ENCODE data around the gene TNFRSF6B.

TNFRSF6B gene

DNA sequence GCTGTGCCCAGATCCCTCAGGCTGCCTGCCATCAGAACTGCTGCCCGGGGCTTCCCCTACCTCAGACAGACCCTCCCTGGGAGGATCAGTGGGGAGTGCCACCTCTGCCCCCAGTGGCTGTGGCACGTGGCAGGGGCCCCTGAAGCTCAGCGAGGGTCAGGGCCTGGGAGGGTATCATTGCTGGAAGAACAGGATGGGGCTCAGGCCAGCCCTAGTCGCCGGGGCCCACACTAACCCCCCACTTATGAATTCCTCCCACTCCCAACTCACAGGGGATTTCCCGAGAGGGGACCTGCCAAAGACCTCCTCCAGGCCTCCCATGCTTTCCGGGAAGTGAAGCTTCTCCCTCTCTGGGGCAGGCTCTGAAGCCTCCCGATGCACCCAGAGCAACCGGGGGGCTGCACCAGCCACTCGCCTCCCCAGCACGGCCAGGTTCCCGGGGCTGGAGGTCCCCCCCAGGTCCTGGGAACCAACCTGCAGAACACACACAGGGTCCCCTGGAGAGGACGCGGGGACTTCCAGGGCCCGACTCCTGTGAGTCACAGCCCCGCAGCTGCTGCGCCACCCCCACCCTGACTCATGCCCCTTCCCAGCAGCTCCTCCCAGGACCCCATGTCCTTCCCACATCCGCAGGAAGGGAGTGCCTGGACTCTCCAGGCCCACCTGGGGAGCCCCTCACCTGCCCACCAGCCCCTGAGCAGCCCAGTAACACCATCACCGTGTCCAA, 2.5 kb downstream of the TNFRSF6B start:
- DNase-seq, result peak in 1 of 2 donors; percentile 58

GRCh38 chr20:63699466-63700198, 3.2 kb downstream of the TNFRSF6B start:
- DNase-seq, result no peak

DNA sequence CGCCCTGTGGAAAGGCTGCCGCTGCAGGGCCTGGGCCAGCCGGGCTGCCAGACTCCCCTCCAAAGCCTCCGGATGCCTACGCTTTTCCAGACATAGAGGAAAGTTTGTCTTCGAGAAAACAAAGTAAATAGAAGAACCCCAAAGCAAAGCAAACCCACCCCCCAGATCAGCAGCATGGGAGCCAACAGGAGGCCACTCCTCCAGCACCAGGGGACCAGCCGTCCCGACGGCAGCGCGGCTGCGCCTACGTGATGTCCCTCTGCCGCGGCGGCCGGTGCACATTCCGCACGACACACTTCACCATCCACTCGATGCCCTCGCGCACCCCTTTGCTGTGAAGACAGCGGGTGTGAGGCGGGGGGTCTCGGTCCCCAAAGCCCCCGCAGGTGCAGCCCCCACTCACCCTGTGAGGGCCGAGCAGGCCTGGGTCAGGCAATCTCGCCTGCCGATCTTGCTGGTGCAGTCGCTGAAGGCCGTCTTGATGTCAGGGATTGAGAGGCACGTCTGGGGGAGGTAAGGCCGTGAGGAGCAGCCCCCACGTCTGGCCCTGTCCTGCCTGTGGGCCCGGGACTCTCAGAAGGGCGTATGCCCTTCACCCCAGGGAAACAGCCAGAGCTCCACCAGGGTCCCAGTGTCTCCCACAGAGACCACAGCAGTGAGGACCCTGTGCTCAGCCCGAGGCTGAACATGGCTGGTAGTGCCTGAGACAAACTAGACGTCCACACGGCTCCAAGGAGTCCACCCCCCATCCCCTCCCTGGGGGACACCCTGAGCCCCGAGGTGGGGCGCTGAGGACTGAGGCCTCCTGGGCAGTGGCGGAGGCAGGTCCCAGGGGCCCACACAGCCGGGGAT, 4.0 kb downstream of the TNFRSF6B start:
- no peak for DNase-seq

GRCh38 chr20:63701051-63701328, 4.5 kb downstream of the TNFRSF6B start:
- DNase-seq, result no peak

DNA sequence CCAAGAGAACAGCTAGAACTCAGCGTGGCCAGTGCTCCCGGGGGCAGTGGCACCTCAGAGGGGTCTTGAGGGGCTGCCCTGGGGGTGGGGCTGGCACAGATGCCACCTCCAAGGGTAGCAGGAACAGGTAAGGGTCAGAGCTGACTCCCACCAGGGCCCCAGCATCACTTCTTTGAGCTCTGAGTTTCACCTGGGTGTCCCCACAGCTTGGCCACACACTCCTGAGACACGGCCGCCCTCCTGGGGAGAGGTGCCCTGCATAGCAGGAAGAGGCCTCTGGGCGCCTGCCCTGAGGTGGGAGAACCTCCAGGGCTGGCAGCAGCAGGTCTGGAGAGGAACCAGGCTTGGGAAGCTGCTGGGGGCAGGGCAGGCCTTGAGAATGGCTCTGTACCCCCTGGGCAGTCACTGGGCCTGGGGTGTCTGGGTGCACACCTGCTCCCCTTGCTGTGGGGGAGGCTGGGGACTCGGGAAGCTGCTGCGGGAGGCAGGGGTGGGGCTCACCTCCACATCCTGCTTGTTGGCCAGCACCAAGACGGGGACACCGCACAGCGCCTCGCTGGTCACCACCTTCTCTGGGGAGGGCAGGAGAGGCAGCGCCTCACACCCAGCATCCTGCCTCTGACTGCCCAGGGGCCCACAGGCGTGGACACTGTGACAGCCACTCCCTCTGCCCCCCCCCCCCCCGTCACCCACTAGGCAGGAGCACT, 5.0 kb downstream of the TNFRSF6B start:
- no peak for DNase-seq

DNA sequence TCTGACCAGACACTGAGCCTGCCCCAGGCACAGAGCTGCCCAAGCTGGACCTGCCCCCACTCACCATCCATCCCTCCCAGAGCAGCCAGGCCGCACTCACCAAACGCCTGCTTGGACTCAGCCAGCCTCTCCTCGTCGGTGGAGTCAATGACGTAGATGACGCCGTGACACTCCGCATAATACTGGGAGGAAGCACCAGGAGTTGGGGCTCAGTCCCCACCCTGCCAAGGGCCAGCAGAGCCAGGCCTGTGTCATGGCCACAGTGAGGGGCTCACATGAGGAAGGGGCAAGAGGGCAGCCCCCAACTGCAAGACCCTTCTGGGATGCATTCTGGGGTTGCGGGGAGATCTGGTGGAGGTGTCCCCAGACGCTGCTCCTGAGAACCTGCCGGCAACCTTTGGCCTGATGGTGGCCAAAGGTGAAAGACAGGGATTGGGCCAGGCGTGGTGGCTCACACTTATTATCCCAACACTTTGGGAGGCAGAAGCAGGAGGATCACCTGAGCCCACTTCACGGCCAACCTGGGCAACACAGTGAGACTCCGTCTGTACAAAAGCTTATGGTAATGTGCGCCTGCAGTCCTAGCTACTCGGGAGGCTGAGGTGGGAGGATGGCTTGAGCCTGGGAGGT, 5.7 kb downstream of the TNFRSF6B start:
- DNase-seq, result no peak

- no peak for DNase-seq
These were observed 6.5 kb downstream of the TNFRSF6B start for GRCh38 chr20:63702751-63703470.

DNA sequence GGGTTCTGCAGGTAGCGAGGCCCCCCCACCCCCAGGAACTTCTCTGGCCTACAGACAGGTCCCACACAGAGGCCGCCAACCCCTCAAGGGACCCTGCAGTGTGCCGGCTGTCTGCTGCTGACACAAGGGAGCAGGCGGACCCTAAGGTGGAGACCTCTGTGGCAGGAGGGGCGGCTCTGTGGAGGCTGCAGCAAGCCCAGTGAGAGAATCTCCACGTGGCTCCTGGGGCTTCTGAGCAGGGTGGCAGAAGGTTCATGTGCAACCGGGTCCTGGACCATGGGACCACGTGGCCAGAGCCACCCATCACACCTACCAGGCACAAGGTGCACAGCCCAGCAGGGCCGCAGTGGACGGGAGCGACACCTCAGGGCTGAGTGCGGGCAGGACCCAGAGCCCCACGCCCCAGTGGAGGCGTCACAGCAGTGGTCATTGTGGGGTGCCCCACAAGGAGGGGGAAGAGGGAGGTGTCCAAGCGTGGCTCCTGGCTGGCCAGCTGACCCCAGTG, 7.1 kb downstream of the TNFRSF6B start:
- no peak for DNase-seq

DNA sequence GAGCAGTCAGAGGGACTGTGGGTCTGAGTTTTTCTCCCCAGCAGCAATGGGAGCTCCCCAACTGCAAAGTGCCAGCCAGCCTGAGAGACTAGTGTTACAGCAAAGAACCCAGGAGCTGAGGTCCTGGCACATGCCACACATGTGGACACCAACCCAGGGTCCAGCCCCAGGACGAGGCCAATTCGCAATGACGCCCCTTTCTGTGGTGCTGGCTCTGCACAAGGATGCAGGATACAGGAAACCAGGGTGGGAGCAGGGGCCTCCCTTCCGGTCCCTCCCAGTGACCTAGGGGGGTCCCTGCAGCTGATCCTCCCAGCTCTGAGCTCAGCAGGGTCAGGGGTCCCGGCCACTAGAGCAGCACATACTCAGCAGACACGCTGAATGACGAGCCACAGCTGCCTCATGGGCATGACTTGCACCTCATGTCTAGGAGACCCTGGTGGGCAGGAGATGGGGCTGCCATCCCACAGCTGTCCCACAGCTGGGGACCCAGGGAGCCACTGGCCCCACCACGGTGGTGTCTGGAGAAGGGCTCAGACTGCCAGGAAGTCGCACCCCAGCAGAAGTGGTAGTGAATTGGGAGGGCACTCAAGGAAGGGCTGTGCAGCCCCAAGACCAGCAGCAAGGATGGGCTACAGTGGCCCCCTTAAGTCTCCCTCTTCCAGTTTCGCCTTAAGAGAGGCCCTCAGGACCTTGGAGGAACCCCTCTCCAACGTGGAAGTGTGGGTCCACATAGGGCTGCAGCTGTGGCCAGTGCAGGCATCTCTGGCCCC, 7.7 kb downstream of the TNFRSF6B start:
- no peak for DNase-seq

GRCh38 chr20:63704749-63705117, 8.3 kb downstream of the TNFRSF6B start:
- no peak for DNase-seq

DNA sequence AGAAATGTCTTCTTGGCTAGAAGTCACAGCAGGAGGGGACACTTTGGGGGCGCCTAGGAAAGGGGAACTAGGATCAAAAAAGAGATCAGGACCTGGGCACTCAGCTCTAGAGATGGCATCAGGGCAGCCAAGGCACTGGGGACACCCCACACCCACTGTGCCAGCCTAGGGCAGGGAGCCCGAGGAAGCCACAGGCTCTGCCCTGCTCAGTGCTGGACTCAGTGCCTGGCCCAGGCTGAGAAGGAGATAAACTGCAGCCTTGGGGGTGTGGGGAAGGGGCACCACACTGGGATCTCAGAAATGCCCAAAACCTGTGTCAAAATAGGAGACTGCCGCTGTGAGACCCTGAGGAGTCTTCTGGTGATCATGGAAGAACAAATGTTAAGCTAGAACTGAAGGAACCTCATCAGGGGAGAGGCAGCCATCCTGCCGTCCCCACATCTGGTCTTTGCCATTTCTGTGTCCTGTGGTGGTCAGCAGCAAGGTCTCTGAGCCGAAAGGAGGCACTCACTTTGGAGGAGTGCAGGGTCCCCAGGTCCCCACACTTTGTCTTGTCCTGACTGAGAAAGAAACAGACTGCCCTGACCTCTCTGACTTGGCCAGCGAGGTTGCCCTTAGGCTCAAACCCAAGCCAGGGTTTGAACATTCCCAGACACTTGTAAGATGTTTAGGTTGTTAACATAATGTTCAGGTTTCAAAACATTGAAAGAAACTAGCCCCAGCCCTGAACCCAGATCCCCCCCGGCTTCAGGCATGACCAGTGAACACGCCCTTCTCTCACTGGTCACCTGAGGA, 9.0 kb downstream of the TNFRSF6B start:
- DNase-seq, result no peak

DNA sequence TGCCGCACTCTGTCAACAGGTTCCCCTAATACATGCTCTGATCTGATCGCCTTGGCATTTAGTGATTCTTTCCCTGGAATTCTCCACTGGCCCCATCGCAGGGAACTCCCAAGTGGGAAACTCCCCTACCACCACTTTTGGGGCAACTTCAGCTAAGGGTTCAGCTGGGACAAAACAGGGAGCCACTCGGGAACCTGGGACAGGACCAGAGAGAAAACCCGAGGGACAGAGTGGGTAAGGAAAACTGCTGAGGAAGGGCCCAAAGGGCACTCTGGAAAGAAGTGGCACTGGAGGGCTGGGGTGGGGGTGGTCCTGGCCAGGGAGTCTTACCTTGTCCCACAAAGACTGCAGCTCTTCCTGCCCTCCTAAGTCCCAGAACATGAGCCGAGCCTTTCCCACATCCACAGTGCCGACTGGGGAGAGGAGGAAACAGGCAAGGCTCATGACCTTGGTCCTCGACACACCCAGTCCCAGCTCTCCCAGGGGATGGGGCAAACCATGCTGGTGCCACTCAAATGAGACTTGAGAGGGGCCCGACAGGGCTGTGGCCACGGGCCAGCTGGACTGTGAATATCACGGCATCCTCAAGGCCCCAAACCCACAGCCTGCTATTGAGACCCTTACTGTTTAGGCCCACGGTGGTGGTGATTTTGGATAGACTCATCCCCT, 9.7 kb downstream of the TNFRSF6B start:
- DNase-seq, result no peak

- DNase-seq, result peak; percentile 73 to 75
These were observed 10.6 kb downstream of the TNFRSF6B start for GRCh38 chr20:63706852-63707557.

DNA sequence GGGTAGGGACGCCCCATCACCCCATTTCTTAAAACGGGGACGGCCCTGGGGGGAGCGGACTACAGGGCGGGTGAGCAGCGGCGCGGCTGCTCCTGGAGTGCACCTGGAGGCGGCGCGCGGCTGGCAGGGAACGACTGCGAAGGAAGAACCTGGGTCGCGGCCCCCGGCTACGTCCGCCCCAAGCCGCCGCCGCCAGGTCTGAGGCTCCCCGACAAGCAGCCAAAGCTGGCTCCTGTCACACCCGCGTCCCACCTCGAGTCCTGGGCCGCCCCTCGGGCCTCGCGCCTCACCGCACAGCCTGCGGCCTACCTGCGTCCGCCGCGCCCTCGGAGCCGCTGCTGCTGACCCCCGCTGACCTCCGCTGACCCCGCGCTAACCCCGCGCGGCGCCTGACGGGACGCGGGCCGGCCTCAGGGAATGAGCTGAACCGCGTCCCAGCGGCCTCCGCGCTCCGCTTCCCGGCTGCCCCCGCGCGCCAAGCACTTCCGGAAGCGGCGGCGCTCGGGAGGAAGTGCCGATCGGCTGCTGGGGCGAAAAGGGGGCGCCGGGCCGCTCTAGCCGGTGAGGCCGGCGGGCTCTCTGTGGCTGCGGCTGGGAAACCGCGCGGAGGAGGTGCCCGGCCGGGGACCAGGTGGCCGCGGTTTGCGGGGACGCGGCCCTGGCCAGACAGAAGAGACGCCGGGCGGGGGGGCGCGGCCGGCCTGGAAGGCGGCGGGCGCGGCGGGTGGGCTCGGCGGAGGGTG, 11.3 kb downstream of the TNFRSF6B start, which contains the start of the genes ARFRP1 and ZGPAT:
Gene ARFRP1, minus strand, starts transcription at position 419 of the 743 bp plus-strand sequence. CDS start 885 bp downstream, outside the sequence.
Gene ZGPAT, plus strand, starts transcription at position 482 of the 743 bp plus-strand sequence. CDS start 542 bp downstream, outside the sequence.
- peak; percentile 84 to 85 for DNase-seq

DNA sequence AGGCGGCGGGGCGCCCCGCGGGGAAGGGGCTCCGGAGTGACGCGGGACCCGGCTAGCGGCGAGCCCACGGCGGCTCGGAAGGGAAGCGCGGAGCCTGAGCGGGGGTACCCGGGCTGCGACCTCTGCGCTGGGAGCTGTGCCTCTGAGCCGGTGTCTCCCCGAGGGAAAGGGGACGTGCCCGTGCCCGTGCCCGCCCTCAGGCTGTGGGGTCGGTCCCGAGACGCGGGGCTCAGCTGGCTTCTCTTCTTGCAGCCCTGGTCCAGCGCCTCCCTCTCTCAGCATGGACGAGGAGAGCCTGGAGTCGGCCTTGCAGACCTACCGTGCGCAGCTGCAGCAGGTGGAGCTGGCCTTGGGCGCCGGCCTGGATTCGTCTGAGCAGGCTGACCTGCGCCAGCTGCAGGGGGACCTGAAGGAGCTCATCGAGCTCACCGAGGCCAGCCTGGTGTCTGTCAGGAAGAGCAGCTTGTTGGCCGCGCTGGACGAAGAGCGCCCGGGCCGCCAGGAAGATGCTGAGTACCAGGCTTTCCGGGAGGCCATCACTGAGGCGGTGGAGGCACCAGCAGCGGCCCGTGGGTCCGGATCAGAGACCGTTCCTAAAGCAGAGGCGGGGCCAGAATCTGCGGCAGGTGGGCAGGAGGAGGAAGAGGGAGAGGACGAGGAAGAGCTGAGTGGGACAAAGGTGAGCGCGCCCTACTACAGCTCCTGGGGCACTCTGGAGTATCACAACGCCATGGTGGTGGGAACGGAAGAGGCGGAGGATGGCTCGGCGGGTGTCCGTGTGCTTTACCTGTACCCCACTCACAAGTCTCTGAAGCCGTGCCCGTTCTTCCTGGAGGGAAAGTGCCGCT, 12.1 kb downstream of the TNFRSF6B start:
- DNase-seq, result peak in 1 of 2 donors; percentile 8

DNA sequence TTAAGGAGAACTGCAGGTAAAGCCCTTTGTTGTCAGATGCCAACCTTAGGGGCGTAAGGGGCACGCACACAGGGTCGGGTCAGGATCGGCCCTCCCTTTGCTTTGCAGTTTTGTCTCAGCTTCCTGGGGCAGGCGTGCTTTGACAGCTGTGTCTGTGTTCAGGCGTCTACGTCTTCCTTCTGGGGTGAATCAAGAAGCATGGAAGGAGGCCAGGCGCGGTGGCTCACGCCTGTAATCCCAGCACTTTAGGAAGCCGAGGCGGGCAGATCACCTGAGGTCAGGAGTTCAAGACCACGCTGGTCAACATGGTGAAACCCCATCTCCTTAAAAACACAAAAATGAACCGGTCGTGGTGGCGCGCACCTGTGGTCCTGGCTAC, 12.7 kb downstream of the TNFRSF6B start:
- DNase-seq, result peak in 1 of 2 donors; percentile 2

Data from activated CD4-positive, alpha-beta T cell treated with anti-CD3 and anti-CD28 coated beads for 4 hours (primary cell).